Osteocyte (in vitro differentiated cells): ENCODE results near the gene DRC7. TPM values are rescaled to one million over a fixed set of nuclear protein-coding genes. Genes with fewer than 3 reads are reported as not detected.

Experiments used
- DNase-seq: peaks from one replicate; pipeline ENCODE4 v3.0.0; 2021; ENCODE audit warnings: mixed read lengths; ENCODE audit not compliant: unreplicated experiment; ENCODE audit errors: extremely low spot score
- H3K27ac Mint-ChIP-seq: one replicate; pipeline ENCODE4 v1.8.0; 2021; ENCODE audit warnings: mild to moderate bottlenecking, mixed read lengths; ENCODE audit not compliant: unreplicated experiment
- H3K27me3 Mint-ChIP-seq: one replicate; pipeline ENCODE4 v1.8.0; 2021; ENCODE audit warnings: mixed read lengths; ENCODE audit not compliant: unreplicated experiment
- H3K36me3 Mint-ChIP-seq: one replicate; pipeline ENCODE4 v1.8.0; 2021; ENCODE audit warnings: mixed read lengths; ENCODE audit not compliant: unreplicated experiment
- H3K4me1 Mint-ChIP-seq: one replicate; pipeline ENCODE4 v1.8.0; 2021; ENCODE audit warnings: mixed read lengths; ENCODE audit not compliant: unreplicated experiment
- H3K4me3 Mint-ChIP-seq: one replicate; pipeline ENCODE4 v1.8.0; 2021; ENCODE audit warnings: mild to moderate bottlenecking, moderate library complexity, mixed read lengths; ENCODE audit not compliant: unreplicated experiment
- H3K9me3 Mint-ChIP-seq: one replicate; pipeline ENCODE4 v1.8.0; 2021; ENCODE audit warnings: mixed read lengths; ENCODE audit not compliant: unreplicated experiment
- total RNA-seq: library from RNA; stranded (reverse); gene quantifications from 2 replicates; pipeline ENCODE4 v1.2.1, GENCODE V29; 2021
- TF ChIP-seq, protein P1 (sequence below): fragments of 200-600 bp; sonication (generic); IDR thresholded peaks from 2 replicates; pipeline ENCODE4 v1.5.0; 2021; ENCODE audit warnings: antibody characterized with exemption, mild to moderate bottlenecking, moderate library complexity

DRC7 gene
- total RNA-seq, 1 donor from 2014 or later, result not detected

DNA sequence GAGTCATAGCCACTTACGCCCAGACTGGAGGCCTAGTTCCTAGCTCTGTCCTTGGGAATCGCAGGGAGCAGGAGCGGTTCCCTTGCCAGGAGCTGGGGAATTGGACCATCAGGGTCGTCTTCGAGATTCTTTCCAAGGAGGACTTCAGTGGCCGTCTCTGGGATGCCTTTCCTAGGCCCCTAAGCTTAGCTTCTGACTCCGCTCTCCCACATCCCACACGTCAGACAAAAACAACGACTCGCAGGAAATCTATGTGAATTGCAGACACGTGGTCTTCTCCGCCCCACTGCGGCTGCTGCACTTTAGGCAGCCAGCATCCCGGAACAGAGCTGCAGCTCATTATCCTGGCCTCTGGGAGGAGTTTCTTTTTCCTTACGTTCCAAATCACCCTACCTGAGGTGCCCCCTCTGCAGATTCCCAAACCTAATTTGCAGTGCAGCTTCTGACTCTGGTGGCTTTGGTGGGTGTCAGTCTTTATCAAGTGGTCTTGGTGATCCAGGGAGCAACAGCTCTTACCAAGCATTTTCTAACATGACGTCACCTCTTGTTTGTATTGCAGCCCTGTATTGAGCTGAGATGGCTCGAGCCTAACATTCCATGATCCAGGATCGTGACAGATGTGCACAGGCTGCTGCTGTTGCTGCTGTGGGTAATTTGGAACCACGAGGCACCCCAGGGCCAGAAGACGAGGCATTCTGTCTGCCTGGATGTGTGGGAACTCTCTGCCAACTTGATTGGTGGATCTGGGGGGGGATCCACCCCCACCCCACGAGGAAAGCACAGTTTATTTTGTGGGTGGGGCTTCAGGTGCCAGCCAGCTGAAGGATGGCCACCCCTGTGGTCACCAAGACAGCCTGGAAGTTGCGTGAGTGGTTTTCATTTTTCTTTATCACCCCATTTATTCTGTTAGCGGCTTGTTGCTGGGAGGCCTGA is 42.1 kb downstream of the DRC7 start:
- no peak for DNase-seq
- TF ChIP-seq, protein P1, sequence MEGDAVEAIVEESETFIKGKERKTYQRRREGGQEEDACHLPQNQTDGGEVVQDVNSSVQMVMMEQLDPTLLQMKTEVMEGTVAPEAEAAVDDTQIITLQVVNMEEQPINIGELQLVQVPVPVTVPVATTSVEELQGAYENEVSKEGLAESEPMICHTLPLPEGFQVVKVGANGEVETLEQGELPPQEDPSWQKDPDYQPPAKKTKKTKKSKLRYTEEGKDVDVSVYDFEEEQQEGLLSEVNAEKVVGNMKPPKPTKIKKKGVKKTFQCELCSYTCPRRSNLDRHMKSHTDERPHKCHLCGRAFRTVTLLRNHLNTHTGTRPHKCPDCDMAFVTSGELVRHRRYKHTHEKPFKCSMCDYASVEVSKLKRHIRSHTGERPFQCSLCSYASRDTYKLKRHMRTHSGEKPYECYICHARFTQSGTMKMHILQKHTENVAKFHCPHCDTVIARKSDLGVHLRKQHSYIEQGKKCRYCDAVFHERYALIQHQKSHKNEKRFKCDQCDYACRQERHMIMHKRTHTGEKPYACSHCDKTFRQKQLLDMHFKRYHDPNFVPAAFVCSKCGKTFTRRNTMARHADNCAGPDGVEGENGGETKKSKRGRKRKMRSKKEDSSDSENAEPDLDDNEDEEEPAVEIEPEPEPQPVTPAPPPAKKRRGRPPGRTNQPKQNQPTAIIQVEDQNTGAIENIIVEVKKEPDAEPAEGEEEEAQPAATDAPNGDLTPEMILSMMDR, result peak; percentile 27
- Mint-ChIP-seq H3K4me3 (peak overlapping the region; percentile 94), H3K36me3 (no peaks in the 10 kb centered on the region), H3K4me1 (peaks cover 26% of the 10 kb centered on the region), H3K9me3 (no peaks in the 10 kb centered on the region), H3K27ac (peak overlapping the region; percentile 91), H3K27me3 (no peaks in the 10 kb centered on the region)

DNA sequence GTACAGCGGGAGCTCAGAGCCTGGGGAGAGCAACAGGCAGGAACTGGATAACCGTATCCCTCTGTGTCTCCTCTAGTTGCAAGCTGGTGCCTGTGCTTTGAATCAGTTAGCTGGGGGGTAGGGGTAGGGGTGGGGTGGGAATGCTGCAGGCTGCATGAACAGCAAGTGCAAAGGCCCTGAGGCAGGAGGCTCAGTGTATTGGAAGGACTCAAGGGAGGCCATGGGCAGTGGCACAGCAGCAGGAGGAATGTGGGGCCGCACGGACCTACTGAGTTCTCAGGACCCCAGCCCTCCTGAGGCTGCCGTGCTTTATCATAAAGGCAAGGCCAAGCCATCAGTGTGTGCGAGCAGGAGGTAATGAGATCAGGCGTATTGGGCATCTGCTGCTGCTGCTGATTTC is 44.2 kb downstream of the DRC7 start:
- no peak overlapping the region for H3K27ac Mint-ChIP-seq
- H3K4me3 Mint-ChIP-seq, result no peak overlapping the region
- TF ChIP-seq, protein P1, result no peak
- H3K4me1 Mint-ChIP-seq, result peaks cover 26% of the 10 kb centered on the region
- no peaks in the 10 kb centered on the region for H3K27me3 Mint-ChIP-seq
- H3K36me3 Mint-ChIP-seq, result no peaks in the 10 kb centered on the region
- H3K9me3 Mint-ChIP-seq, result no peaks in the 10 kb centered on the region
- no peak for DNase-seq

DNA sequence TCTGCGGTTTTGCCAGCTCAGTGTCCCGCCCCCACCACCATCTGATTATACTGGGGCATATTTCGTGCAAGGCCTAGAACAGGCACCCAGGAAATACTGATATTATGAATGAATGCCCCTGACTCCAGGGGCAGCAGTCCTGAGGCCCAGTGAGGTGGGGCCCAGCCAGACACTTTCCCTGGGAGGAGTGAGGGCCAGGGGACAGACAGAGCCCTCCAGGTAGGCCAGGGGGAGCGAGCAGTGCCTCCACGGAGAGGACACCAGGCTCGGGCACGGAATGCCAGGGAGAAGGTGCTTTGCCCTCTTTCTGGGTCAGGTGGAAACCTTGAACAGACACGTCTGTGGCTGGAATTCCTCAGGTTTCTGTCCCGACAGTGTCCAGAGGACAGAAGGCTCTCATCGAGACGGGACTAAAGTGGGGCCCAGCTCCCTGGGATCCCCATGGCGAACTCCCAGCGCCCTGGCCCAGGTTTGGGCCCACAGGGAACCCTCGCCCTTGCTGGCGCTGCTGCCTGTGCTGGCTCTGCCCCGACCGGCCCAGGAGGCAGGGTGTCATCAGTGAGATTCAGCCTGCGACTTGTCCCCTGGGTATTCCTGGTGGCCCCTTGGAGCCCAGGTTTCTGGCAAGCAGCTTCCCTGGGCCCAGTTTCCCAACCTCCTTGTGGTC is 45.3 kb downstream of the DRC7 start:
- TF ChIP-seq, protein P1, result no peak
- no peak for DNase-seq
- H3K27ac Mint-ChIP-seq, result no peak overlapping the region
- H3K27me3 Mint-ChIP-seq, result no peaks in the 10 kb centered on the region
- H3K4me1 Mint-ChIP-seq, result peaks cover 20% of the 10 kb centered on the region
- H3K9me3 Mint-ChIP-seq, result no peaks in the 10 kb centered on the region
- no peaks in the 10 kb centered on the region for H3K36me3 Mint-ChIP-seq
- no peak overlapping the region for H3K4me3 Mint-ChIP-seq

DNA sequence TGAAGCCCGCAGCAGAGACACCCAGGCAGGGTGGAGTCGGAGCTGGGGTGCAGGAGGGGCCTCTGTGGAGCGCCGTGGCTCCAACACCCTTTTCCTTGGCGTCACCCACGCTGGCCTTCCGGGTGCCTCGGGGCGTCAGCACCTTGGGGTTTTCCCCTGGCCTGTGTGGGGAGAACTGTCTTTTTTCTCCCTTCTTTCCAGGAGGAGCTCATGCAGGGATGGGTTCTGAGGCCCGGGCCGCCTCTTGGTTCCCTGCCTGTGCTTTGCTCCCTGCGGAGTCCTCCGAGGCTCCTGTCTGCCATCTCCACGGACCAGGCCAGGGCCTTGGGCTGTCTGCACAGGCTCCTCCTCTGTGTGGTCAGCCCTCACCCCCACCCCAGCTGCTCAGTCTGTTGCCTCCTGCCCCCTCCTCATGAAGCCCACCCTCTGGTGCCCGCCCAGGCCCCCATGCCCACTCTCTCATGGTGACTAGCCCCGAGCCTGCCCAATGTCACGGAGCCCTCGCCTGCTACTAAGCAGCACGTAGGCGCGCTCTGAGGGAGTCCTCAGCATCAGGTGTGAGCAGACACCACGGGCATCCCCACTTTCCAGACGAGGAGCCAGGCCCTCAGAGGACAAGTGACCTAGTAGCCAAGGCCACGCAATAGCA is 45.9 kb downstream of the DRC7 start:
- Mint-ChIP-seq H3K9me3 (peaks cover under 1% of the 10 kb centered on the region), H3K36me3 (no peaks in the 10 kb centered on the region), H3K27ac (no peak overlapping the region), H3K4me3 (no peak overlapping the region), H3K27me3 (no peaks in the 10 kb centered on the region), H3K4me1 (peaks cover 17% of the 10 kb centered on the region)
- TF ChIP-seq, protein P1, result no peak
- DNase-seq, result no peak
